Liver (tissue), 9 donors: ENCODE data around the gene WDR59. TPM values are rescaled to one million over a fixed set of nuclear protein-coding genes. Genes with fewer than 3 reads are reported as not detected.
A peak's percentile ranks its signal among the peaks of the same experiment; 100 is the strongest.

Experiments used
- DNase-seq: peaks from one replicate; pipeline ENCODE4 v3.0.0-alpha.2; 2017; ENCODE audit warnings: low spot score
- H3K27ac ChIP-seq, 2 donors: one replicate each; pipeline ENCODE4 v1.7.0; 2013; ENCODE audit warnings: inconsistent platforms in 2 of 2, low read length in 2 of 2, control low read depth in 1 of 2, low read depth in 1 of 2, mild to moderate bottlenecking in 1 of 2
- H3K27me3 ChIP-seq, 4 donors: one replicate each; pipeline versions ENCODE4 v1.6.1 to v1.7.0; 2013; ENCODE audit warnings: low read length in 3 of 4, inconsistent platforms in 1 of 4, mild to moderate bottlenecking in 1 of 4, moderate library complexity in 1 of 4; ENCODE audit not compliant: control insufficient read depth in 4 of 4, insufficient read depth in 4 of 4
- H3K36me3 ChIP-seq, 4 donors: one replicate each; pipeline versions ENCODE4 v1.6.1 to v1.7.0; 2013; ENCODE audit warnings: low read length in 3 of 4, mild to moderate bottlenecking in 3 of 4, low read depth in 1 of 4, moderate library complexity in 1 of 4; ENCODE audit not compliant: control insufficient read depth in 4 of 4, insufficient read depth in 3 of 4
- H3K4me1 ChIP-seq, 4 donors: one replicate each; pipeline versions ENCODE4 v1.6.1 to v1.7.0; 2013; ENCODE audit warnings: low read length in 3 of 4, mild to moderate bottlenecking in 3 of 4, moderate library complexity in 1 of 4; ENCODE audit not compliant: control insufficient read depth in 4 of 4, insufficient read depth in 4 of 4
- H3K4me3 ChIP-seq, 3 donors: one replicate each; pipeline versions ENCODE4 v1.6.1 to v1.7.0; 2013; ENCODE audit warnings: low read length in 3 of 3, control low read depth in 1 of 3, low read depth in 1 of 3, mild to moderate bottlenecking in 1 of 3
- H3K9ac ChIP-seq, 2 donors: one replicate each; pipeline ENCODE4 v1.7.0; 2013; ENCODE audit warnings: low read length in 2 of 2, mild to moderate bottlenecking in 2 of 2, moderate library complexity in 2 of 2, control low read depth in 1 of 2, low read depth in 1 of 2
- H3K9me3 ChIP-seq, 4 donors: one replicate each; pipeline versions ENCODE4 v1.6.1 to v1.7.0; 2013; ENCODE audit warnings: low read length in 3 of 4; ENCODE audit not compliant: control insufficient read depth in 4 of 4
- CTCF ChIP-seq: fragments of 150-350 bp; IDR thresholded peaks from 2 replicates; pipeline ENCODE4 v1.5.1; 2017; ENCODE audit warnings: improper control_type of control experiment, low read depth, low read length; ENCODE audit not compliant: missing input control
- EGR1 ChIP-seq, 2 donors: IDR thresholded peaks; 2 replicates each; pipeline ENCODE4 v1.6.1; 2016 to 2018; ENCODE audit warnings: antibody characterized with exemption in 2 of 2, low read depth in 2 of 2
- FOXA1 ChIP-seq: IDR thresholded peaks from 2 replicates; pipeline ENCODE4 v1.6.1; 2016; ENCODE audit warnings: antibody characterized with exemption
- FOXA2 ChIP-seq: IDR thresholded peaks from 2 replicates; pipeline ENCODE4 v1.6.1; 2016; ENCODE audit warnings: antibody characterized with exemption
- GABPA ChIP-seq, 2 donors: IDR thresholded peaks in 1 of 2; conservative IDR thresholded peaks in 1 of 2; 2 replicates each; pipeline ENCODE4 v1.6.1; 2016; ENCODE audit warnings: antibody characterized with exemption in 2 of 2, mild to moderate bottlenecking in 1 of 2, moderate library complexity in 1 of 2
- HNF4A ChIP-seq, 2 donors: conservative IDR thresholded peaks; 2 replicates each; pipeline ENCODE4 v1.6.1; 2016; ENCODE audit warnings: antibody characterized with exemption in 2 of 2, mild to moderate bottlenecking in 2 of 2
- HNF4G ChIP-seq: IDR thresholded peaks from 2 replicates; pipeline ENCODE4 v1.6.1; 2016; ENCODE audit warnings: antibody characterized with exemption
- JUND ChIP-seq, 2 donors: IDR thresholded peaks; 2 replicates each; pipeline ENCODE4 v1.6.1; 2016; ENCODE audit warnings: antibody characterized with exemption in 2 of 2
- MAX ChIP-seq: IDR thresholded peaks from 2 replicates; pipeline ENCODE4 v1.6.1; 2016; ENCODE audit warnings: antibody characterized with exemption
- NR2F2 ChIP-seq: IDR thresholded peaks from 2 replicates; pipeline ENCODE4 v1.6.1; 2016; ENCODE audit warnings: antibody characterized with exemption
- RAD21 ChIP-seq, 2 donors: IDR thresholded peaks; 2 replicates each; pipeline ENCODE4 v1.6.1; 2016; ENCODE audit warnings: antibody characterized with exemption in 2 of 2, mild to moderate bottlenecking in 2 of 2
- RXRA ChIP-seq, 2 donors: IDR thresholded peaks; 2 replicates each; pipeline ENCODE4 v1.6.1; 2017 to 2018; ENCODE audit warnings: antibody characterized with exemption in 2 of 2, mild to moderate bottlenecking in 1 of 2
- SP1 ChIP-seq: IDR thresholded peaks from 2 replicates; pipeline ENCODE4 v1.6.1; 2018; ENCODE audit warnings: antibody characterized with exemption, mild to moderate bottlenecking
- TAF1 ChIP-seq: conservative IDR thresholded peaks from 2 replicates; pipeline ENCODE4 v1.6.1; 2016; ENCODE audit warnings: antibody characterized with exemption, mild to moderate bottlenecking
- YY1 ChIP-seq: IDR thresholded peaks from 2 replicates; pipeline ENCODE4 v1.6.1; 2016; ENCODE audit warnings: antibody characterized with exemption, mild to moderate bottlenecking
- WGBS: extraction: QIAGEN DNeasy Blood & Tissue Kit; methylation state at CpG from one replicate; pipeline ENCODE4 v1.1.7; 2013; 5-methylcytosine and 5-hydroxymethylcytosine counted together
- polyA plus RNA-seq, 2 donors: library from polyadenylated mRNA; stranded (reverse) in 1 of 2; unstranded in 1 of 2; fragments of 200-250 nt in 1 of 2; fragments of >200 nt in 1 of 2; fragmentation: Nextera tagmentation in 1 of 2; extraction: Ambion mirVana in 1 of 2; gene quantifications; one replicate each; pipeline versions ENCODE4 v1.2.1 to v1.2.3, GENCODE V29; 2013 to 2015
- total RNA-seq, 2 donors: library from RNA; depleted of rRNA; stranded (reverse); fragments of >200 nt; gene quantifications; one replicate each; pipeline ENCODE4 v1.2.3, GENCODE V29; 2014
- TF ChIP-seq, protein P1 (sequence below): IDR thresholded peaks from 2 replicates; pipeline ENCODE4 v1.6.1; 2016; ENCODE audit warnings: antibody characterized with exemption
- TF ChIP-seq, protein P2 (sequence below): IDR thresholded peaks from 2 replicates; pipeline ENCODE4 v1.6.1; 2016; ENCODE audit warnings: antibody characterized with exemption
- donor health status: healthy.
- donor health status: healthy.
- donor health status: healthy.
- donor health status: healthy.
- donor health status: healthy.

Gene WDR59
- total and polyA plus RNA-seq, 4 donors: 14.1 to 30.3 (median 23.7) TPM

GRCh38 chr16:75011634-75012307 is 26.8 kb upstream of the WDR59 start:
- Histone ChIP-seq H3K9ac (no peak overlapping the region), H3K9me3 (no peaks in the 10 kb centered on the region), H3K4me1 (peaks cover 0 to 1% (median 0%) of the 10 kb centered on the region in 4 donors), H3K27ac (peak overlapping the region in 1 of 2 donors; percentile 50), H3K36me3 (no peaks in the 10 kb centered on the region), H3K27me3 (no peaks in the 10 kb centered on the region), H3K4me3 (no peak overlapping the region)
- TF ChIP-seq TAF1 (no peak), HNF4G (no peak), GABPA (IDR thresholded peaks at IDR 0.05 in 1 of 2, conservative IDR thresholded peaks at IDR 0.05 in 1 of 2) (no peak), CTCF (no peak), RAD21 (IDR thresholded peaks at IDR 0.05) (no peak), EGR1 (IDR thresholded peaks at IDR 0.05; ENCODE audit: low read depth in 2 of 2) (no peak), YY1 (no peak), FOXA1 (no peak), NR2F2 (no peak), SP1 (no peak), HNF4A (conservative IDR thresholded peaks at IDR 0.05) (no peak), FOXA2 (no peak)
- TF ChIP-seq, protein P1, sequence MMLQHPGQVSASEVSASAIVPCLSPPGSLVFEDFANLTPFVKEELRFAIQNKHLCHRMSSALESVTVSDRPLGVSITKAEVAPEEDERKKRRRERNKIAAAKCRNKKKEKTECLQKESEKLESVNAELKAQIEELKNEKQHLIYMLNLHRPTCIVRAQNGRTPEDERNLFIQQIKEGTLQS: no peak
- TF ChIP-seq, protein P2, sequence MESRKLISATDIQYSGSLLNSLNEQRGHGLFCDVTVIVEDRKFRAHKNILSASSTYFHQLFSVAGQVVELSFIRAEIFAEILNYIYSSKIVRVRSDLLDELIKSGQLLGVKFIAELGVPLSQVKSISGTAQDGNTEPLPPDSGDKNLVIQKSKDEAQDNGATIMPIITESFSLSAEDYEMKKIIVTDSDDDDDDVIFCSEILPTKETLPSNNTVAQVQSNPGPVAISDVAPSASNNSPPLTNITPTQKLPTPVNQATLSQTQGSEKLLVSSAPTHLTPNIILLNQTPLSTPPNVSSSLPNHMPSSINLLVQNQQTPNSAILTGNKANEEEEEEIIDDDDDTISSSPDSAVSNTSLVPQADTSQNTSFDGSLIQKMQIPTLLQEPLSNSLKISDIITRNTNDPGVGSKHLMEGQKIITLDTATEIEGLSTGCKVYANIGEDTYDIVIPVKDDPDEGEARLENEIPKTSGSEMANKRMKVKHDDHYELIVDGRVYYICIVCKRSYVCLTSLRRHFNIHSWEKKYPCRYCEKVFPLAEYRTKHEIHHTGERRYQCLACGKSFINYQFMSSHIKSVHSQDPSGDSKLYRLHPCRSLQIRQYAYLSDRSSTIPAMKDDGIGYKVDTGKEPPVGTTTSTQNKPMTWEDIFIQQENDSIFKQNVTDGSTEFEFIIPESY: no peak
- DNase-seq: no peak
- 70% methylated on average over 3 of the region's 3 CpGs for WGBS

- 96% methylated on average over 3 of the region's 3 CpGs for WGBS
- DNase-seq: no peak
- no peaks in the 10 kb centered on the region for H3K36me3 ChIP-seq
- no peak overlapping the region for H3K9ac ChIP-seq
- H3K27ac ChIP-seq: no peak overlapping the region
- no peaks in the 10 kb centered on the region for H3K4me1 ChIP-seq
- H3K9me3 ChIP-seq: no peaks in the 10 kb centered on the region
- TF ChIP-seq RXRA (IDR thresholded peaks at IDR 0.05): no peak
- no peak overlapping the region for H3K4me3 ChIP-seq
- H3K27me3 ChIP-seq: no peaks in the 10 kb centered on the region
These were observed 25.5 kb upstream of the WDR59 start for GRCh38 chr16:75010427-75010826.

DNA sequence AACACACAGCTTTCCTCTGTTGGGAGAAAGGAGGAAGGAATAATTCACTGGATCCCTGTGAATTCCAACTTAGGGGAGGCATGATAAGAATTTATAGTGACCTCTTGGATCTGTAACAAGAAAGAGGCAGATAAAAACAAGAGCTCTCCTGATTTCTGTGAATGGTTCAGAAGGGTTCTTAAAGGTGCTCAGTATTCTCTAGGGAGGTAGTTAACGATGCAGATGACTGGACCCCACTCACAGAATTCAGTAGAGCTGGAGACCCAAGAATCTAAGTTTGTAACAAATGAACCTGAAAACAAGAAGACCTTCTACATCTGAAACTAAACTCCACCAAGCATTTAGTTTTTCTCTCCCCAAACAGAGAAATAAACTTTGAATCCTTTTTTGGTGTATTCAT is 22.5 kb upstream of the WDR59 start:
- Histone ChIP-seq H3K4me1 (no peaks in the 10 kb centered on the region), H3K9me3 (no peaks in the 10 kb centered on the region), H3K27me3 (no peaks in the 10 kb centered on the region), H3K9ac (no peak overlapping the region), H3K4me3 (no peak overlapping the region), H3K27ac (no peak overlapping the region), H3K36me3 (peaks cover 0 to 3% (median 0%) of the 10 kb centered on the region in 4 donors)
- no peak for DNase-seq
- 96% methylated on average over 1 of the region's 1 CpG for WGBS
- TF ChIP-seq JUND (IDR thresholded peaks at IDR 0.05): no peak
- TF ChIP-seq TAF1: no peak
- TF ChIP-seq, protein P1: no peak
- TF ChIP-seq SP1: no peak
- no peak for TF ChIP-seq MAX
- TF ChIP-seq CTCF: no peak
- no peak for TF ChIP-seq NR2F2
- no peak for TF ChIP-seq GABPA (IDR thresholded peaks at IDR 0.05 in 1 of 2, conservative IDR thresholded peaks at IDR 0.05 in 1 of 2)
- no peak for TF ChIP-seq RXRA (IDR thresholded peaks at IDR 0.05)
- TF ChIP-seq FOXA1: no peak
